Left renal pelvis (tissue), 4 donors: ENCODE measurements around the gene CSTF3. TPM values are rescaled to one million over a fixed set of nuclear protein-coding genes. Genes with fewer than 3 reads are reported as not detected.

Source experiments
- DNase-seq, 4 donors: peaks; one replicate each; pipeline ENCODE4 v3.0.0-alpha.2; 2013; ENCODE audit warnings: low read depth in 4 of 4, low spot score in 3 of 4
- polyA plus RNA-seq, 4 donors: library from polyadenylated mRNA; unstranded; fragments of 120-200 nt; gene quantifications; one replicate each; pipeline ENCODE4 v1.2.1, GENCODE V29; 2013; ENCODE audit not compliant: insufficient read length in 4 of 4

CSTF3 gene
- polyA plus RNA-seq, 4 donors, result 43.3 to 73.7 (median 60.1) TPM

DNA sequence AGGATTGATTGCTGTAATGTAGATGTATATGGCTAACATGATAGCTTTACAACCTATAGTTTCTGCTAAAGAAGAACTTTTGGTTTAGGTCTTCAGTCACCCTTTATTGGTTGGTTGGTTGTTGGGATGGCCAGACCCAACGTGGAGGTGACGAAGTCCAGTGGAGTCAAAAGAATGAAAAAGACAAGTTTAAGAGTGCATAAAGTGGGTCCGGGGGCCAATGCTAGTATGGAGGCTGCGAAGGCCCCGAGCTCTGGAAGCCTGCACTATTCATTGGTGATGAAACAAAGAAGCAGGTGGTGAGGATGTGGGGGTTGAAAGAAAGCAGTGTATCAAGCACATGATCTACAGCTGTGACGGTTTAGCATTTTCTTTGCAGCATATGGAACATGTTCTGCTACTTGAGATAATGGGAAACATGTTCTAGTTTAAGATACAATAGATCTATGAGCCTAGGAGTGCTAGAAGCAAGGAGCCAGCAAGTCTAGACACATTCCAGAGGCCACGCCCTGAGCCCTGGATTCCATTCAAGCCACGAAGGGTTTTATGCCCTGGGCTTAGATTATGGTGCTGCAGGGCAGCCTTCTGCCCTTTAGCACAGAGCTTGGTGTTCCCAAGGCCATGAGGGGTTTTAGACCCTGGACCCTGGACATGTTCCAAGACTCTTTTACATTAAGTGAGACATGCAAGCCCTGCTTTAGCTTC, 115.6 kb downstream of the CSTF3 start:
- DNase-seq, result no peak

DNA sequence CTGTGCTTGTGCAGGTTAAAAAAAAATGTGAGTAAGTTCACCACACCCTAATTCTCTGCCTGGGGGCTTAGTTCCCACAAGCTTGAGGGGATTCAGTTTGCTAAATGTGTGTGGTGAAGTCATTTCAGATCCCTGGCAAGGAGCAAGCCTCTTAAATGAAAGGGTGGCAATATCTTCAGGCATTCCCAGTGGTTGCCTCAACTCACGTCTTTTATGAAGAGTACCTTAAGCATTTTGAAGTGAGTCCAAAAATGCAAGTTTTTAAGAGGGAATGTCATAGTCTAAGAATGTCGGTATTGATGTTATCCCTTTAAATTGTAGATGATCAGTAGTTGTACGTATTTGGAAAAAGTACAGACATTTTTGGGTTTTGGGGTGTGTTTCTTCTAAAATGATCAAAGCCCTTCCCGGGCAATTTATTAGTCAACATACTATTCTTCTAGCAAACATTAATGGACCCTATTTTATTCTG, 117.0 kb downstream of the CSTF3 start:
- DNase-seq, result no peak

DNA sequence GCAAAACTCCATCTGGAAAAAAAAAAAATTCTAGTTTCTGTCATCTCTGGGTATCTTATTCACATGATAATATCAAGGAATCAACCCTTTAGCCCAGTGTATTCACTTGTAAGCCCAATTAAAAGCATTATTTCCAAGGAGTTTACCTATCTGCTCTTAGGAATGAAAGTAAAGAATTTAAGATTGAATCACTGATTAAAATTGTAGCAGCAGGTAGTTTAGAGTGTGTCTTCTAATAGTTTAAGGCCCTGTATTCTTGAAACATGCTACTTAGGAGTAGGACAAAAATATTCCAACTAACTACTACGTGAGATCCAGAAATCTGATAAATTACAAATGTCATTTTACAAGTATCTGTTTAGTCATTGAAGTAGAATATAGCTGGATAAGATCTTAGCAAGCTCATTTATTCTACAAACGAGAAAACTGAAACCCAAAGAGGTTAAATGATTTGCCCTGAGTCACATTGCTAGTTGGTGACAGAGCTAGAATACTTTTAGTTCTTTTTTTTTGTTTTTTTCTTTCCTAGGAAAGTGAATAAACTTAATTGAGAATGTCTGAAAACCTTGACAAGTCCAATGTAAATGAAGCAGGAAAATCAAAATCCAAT, 118.0 kb downstream of the CSTF3 start:
- no peak for DNase-seq

DNA sequence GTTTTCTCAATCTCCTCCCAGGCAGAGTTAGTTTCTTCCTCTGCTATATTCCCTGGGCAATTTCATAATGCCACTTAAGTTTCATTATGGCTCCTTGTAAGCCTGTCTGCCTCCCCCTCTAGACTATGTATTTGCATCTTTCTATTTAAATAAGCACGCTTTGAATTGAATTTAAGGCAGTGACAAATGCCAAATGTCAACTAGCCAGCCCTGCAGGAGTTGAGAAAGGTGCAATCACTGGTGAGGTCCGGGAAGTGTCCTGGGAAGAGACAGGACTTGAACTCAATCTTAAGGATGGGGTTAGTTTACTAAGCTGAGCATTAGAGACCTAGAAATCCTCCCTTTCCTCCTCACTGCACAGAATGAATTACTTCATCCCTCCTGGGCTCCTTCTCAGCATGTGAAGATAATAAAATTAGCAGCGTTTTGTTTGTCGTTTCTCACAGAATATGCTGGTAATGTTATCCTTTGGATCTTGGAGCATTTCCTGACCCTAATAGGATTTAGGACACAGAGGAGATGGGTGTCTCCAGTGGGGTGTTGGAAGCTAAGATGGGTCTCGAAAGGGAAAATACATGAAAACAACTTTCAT, 120.3 kb downstream of the CSTF3 start:
- no peak for DNase-seq

DNA sequence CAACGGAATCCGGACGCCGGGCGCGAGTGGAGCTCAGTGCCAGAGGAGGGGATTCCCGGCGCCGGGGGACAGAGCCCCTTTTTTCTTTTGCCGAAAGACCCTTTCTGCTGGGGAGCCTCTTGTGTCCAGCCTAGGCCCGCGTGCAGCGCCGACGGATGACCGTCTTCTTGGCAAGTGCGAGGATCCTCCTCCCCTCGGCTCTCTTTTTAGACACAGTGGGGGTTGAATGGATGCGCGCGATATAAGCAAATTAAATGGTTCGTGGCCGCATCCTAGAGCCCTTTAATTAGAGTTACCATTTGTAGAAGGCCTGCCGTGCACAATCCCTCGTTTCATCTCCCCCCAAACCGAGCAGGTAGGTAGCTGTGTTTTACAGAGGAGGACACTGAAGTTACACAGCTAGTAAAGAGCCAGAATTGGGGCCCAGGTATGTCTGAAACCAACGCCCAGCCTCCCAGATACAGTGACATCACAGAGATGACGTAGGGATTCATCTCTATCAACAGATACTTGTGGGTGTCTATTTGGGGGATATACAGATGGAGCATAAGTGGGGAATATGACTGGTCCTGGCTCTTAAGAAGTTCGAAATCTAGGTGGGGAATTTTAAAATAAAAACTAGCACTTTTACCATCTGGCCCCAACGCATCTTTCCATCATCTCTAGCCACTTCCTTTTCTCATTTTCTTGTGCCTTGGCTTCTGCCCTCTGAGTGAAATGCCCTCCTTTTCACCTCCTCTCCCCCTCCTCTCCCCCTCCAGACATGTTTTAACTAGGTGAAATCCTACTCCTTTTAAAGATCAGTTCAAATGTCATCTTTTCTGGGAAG, 121.0 kb downstream of the CSTF3 start:
- DNase-seq, result no peak

DNA sequence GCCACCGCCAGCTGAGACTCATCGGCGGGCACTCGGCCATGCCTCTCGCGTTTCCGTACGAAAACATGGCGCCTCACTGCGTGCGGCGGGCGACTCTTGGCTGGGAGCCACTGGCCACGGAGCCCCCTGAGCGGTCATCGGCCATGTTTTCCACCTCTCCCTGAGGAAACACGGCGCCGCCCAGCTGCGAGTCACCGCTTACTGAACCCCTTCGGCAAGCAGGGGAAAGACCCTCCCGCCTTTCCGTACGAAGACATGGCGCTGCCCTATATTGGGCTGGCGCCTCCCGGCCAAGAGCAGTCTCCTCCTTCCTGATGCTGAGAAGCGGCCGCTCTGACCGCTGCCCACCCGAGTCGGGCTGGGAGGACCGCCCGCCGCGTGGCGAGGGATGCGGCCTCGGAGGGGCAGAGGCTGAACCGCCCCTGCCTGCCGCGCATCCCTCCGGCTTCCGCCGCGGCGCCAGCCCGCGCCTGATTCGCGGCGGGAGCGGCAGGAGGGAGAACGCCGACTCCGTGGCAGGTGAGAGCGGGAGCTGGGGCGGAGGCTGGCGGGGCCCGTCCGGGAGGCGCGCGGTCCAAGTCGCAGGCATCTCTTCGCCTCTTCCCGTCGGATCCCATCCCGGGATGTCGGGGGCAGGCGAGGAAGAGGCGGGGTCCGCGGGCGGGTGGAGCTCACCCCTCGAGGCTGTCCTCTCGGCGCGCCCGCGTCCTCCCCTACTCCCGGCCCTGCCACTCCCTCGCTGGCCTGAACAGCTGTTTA, 121.8 kb downstream of the CSTF3 start, which contains the start of gene TCP11L1:
Gene TCP11L1, plus strand, starts transcription at position 299 of the 759 bp plus-strand sequence. CDS start 4,202 bp downstream, outside the sequence.
- DNase-seq, result peak; percentile 83 to 87 (median 85)

DNA sequence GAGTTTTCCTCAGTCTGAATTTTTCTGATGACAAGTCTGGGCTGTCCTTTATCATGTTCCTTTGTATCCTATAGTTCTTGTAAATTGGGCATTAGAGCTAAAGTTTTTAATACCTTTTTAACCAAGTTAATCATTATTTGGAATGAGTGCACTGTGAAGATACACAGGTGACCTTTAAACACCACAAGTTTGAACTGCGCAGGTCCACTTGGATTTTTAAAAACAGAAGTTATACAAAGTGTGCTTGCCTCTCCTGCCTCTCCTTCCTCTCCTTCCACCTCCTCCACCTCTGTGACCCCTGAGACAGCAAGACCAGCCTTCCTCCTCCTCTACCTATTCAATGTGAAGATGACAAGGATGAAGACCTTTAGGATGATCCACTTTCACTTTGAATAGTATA, 126.3 kb downstream of the CSTF3 start:
- DNase-seq, result no peak

Other genes starting within 250 kb of the CSTF3 start
- gene DEPDC7, start 145.6 kb downstream of the CSTF3 start, polyA plus RNA-seq, result 1 to 10 TPM; 4.6 to 9.1 (median 6.5) TPM
- gene TCP11L1, start 121.9 kb downstream of the CSTF3 start, polyA plus RNA-seq, result 10 to 100 TPM; 10.7 to 12.6 (median 11.3) TPM
- gene HIPK3, start 95.9 kb upstream of the CSTF3 start, polyA plus RNA-seq, result 10 to 100 TPM; 39.8 to 58.3 (median 48.7) TPM
- 1 to 10 TPM; 1.4 to 2.2 (median 1.9) TPM for gene KIAA1549L, start 214.6 kb upstream of the CSTF3 start, polyA plus RNA-seq